WTC11 (cell line): Measurements from ENCODE around the gene KIAA2012. TPM values are rescaled to one million over a fixed set of nuclear protein-coding genes. Genes with fewer than 3 reads are reported as not detected.
A peak's percentile ranks its signal among the peaks of the same experiment; 100 is the strongest.

Experiments used
- ATAC-seq: fragments of 200-7000 bp; cut with Tn5 transposase; 2 replicates; pipeline ENCODE4 v1.10.0; 2021; ENCODE audit warnings: mild to moderate bottlenecking, moderate library complexity
- CTCF ChIA-PET: fragments of 300-600 bp; sonication (Branson Sonifier 250); formaldehyde crosslinking; loops from one replicate; lab custom pipeline; 2021; ENCODE audit warnings: antibody characterized with exemption; lab: Charles Lee
- POLR2A ChIA-PET: fragments of 350-600 bp; sonication (Branson Sonifier 250); formaldehyde crosslinking; loops from one replicate; lab custom pipeline; 2021; ENCODE audit warnings: antibody characterized with exemption; lab: Charles Lee
- DNase-seq: peaks from one replicate; pipeline ENCODE4 v3.0.0; 2021; ENCODE audit warnings: low spot score
- H3K27ac Mint-ChIP-seq: 2 replicates; pipeline ENCODE4 v1.8.0; 2021; ENCODE audit warnings: mixed read lengths
- H3K27me3 Mint-ChIP-seq: 2 replicates; pipeline ENCODE4 v1.8.0; 2021; ENCODE audit warnings: low read depth, mild to moderate bottlenecking, moderate library complexity, mixed read lengths
- H3K36me3 Mint-ChIP-seq: 2 replicates; pipeline ENCODE4 v1.8.0; 2021; ENCODE audit warnings: mixed read lengths
- H3K4me1 Mint-ChIP-seq: 2 replicates; pipeline ENCODE4 v1.8.0; 2022; ENCODE audit warnings: mixed read lengths
- H3K4me3 Mint-ChIP-seq: 2 replicates; pipeline ENCODE4 v1.8.0; 2021; ENCODE audit warnings: mild to moderate bottlenecking, moderate library complexity, mixed read lengths
- H3K9me3 Mint-ChIP-seq: 2 replicates; pipeline ENCODE4 v1.8.0; 2021; ENCODE audit warnings: mixed read lengths
- CBFB ChIP-seq: sonication (generic); formaldehyde crosslinking; IDR thresholded peaks from 2 replicates; pipeline ENCODE4 v1.8.1; 2022; ENCODE audit warnings: mild to moderate bottlenecking, low read depth, missing genetic modification reagents
- E2F5 ChIP-seq: sonication (generic); formaldehyde crosslinking; IDR thresholded peaks from 2 replicates; pipeline ENCODE4 v1.8.1; 2022; ENCODE audit warnings: mild to moderate bottlenecking, moderate library complexity, missing genetic modification reagents
- ERG ChIP-seq: fragments of 250-450 bp; sonication (Bioruptor Pico); IDR thresholded peaks from 2 replicates; pipeline ENCODE4 v1.8.0; 2021; ENCODE audit warnings: mild to moderate bottlenecking
- NFATC4 ChIP-seq: fragments of 250-450 bp; sonication (Bioruptor Pico); IDR thresholded peaks from 2 replicates; pipeline ENCODE4 v1.9.0; 2021; ENCODE audit warnings: mild to moderate bottlenecking
- NR1H2 ChIP-seq: sonication (generic); formaldehyde crosslinking; IDR thresholded peaks from 2 replicates; pipeline ENCODE4 v1.9.0; 2021; ENCODE audit warnings: mild to moderate bottlenecking, moderate library complexity, missing genetic modification reagents
- RORB ChIP-seq: fragments of 250-450 bp; sonication (Bioruptor Pico); IDR thresholded peaks from 2 replicates; pipeline ENCODE4 v1.9.0; 2021; ENCODE audit warnings: mild to moderate bottlenecking
- TEAD4 ChIP-seq: sonication (generic); formaldehyde crosslinking; IDR thresholded peaks from 2 replicates; pipeline ENCODE4 v1.8.0; 2022; ENCODE audit warnings: mild to moderate bottlenecking, missing genetic modification reagents
- ZMAT4 ChIP-seq: fragments of 250-450 bp; sonication (Bioruptor Pico); IDR thresholded peaks from 2 replicates; pipeline ENCODE4 v1.9.0; 2021; ENCODE audit warnings: mild to moderate bottlenecking
- total RNA-seq: library from RNA; stranded (reverse); gene quantifications from 3 replicates; pipeline ENCODE4 v1.2.3, GENCODE V29; 2021
- TF ChIP-seq, protein P1 (sequence below): sonication (generic); formaldehyde crosslinking; IDR thresholded peaks from 2 replicates; pipeline ENCODE4 v1.8.0; 2022; ENCODE audit warnings: mild to moderate bottlenecking, missing genetic modification reagents
- TF ChIP-seq, protein P2 (sequence below): sonication (generic); formaldehyde crosslinking; IDR thresholded peaks from 2 replicates; pipeline ENCODE4 v1.8.0; 2022; ENCODE audit warnings: missing genetic modification reagents
- TF ChIP-seq, protein P3 (sequence below): fragments of 200-600 bp; IDR thresholded peaks from 2 replicates; pipeline ENCODE4 v1.8.0; 2022; ENCODE audit warnings: antibody characterized with exemption

KIAA2012 gene
- total RNA-seq, 1 experiment from 2014 or later: not detected

- Mint-ChIP-seq H3K36me3 (peaks cover 3% of the 10 kb centered on the region), H3K27me3 (peaks cover 27% of the 10 kb centered on the region), H3K27ac (no peak overlapping the region), H3K4me1 (peaks cover 17% of the 10 kb centered on the region), H3K4me3 (no peak overlapping the region), H3K9me3 (peaks cover 9% of the 10 kb centered on the region)
- DNase-seq: no peak
- CTCF ChIA-PET: interaction anchor here (1.9 kb wide), 1 partner anchor 100 kb away, joined by 8 read pairs; the partner anchor contains the start of gene KIAA2012
- no peak for ATAC-seq
- POLR2A ChIA-PET: interaction anchor here (0.6 to 1.0 kb wide), 2 partner anchors 314 to 392 kb away, joined by 3 read pairs; partner anchors contain the start of gene ALS2
- TF ChIP-seq, protein P1, sequence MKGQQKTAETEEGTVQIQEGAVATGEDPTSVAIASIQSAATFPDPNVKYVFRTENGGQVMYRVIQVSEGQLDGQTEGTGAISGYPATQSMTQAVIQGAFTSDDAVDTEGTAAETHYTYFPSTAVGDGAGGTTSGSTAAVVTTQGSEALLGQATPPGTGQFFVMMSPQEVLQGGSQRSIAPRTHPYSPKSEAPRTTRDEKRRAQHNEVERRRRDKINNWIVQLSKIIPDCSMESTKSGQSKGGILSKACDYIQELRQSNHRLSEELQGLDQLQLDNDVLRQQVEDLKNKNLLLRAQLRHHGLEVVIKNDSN: no peak
- TF ChIP-seq, protein P2, sequence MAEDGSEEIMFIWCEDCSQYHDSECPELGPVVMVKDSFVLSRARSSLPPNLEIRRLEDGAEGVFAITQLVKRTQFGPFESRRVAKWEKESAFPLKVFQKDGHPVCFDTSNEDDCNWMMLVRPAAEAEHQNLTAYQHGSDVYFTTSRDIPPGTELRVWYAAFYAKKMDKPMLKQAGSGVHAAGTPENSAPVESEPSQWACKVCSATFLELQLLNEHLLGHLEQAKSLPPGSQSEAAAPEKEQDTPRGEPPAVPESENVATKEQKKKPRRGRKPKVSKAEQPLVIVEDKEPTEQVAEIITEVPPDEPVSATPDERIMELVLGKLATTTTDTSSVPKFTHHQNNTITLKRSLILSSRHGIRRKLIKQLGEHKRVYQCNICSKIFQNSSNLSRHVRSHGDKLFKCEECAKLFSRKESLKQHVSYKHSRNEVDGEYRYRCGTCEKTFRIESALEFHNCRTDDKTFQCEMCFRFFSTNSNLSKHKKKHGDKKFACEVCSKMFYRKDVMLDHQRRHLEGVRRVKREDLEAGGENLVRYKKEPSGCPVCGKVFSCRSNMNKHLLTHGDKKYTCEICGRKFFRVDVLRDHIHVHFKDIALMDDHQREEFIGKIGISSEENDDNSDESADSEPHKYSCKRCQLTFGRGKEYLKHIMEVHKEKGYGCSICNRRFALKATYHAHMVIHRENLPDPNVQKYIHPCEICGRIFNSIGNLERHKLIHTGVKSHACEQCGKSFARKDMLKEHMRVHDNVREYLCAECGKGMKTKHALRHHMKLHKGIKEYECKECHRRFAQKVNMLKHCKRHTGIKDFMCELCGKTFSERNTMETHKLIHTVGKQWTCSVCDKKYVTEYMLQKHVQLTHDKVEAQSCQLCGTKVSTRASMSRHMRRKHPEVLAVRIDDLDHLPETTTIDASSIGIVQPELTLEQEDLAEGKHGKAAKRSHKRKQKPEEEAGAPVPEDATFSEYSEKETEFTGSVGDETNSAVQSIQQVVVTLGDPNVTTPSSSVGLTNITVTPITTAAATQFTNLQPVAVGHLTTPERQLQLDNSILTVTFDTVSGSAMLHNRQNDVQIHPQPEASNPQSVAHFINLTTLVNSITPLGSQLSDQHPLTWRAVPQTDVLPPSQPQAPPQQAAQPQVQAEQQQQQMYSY: no peak
- TF ChIP-seq CBFB (CRISPR knock-in tag): no peak
- TF ChIP-seq RORB (CRISPR knock-in tag): no peak
These were observed 99.6 kb downstream of the KIAA2012 start for GRCh38 chr2:202172439-202173211.

DNA sequence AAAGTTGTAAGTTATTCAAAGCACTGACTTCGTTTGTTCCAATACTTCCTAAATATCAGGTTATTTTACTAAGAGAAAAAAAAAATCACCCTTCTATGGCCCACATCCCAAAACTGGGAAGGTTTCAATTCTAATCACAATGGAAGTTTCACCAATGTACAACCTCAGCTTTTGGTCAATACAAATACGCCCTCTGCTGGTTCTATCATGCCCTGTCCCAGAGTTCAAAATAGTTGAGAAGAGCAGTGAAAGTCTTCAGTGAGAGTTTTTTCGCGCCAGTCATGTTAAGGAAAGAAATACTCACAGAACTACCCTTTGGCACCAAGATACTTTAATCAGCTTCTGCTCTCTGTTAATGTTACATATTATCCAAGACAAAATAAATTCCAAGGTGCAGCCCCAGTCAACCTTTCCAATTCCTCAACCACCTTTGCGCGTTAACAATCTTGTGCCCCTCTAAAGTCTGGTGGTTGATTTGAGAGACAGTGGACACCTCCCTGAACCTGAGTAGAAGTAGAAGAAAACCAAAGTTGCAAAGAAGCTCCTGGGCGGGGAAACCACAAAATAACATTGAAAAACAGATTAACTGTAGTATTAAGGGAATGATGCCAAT, 105.4 kb downstream of the KIAA2012 start:
- Mint-ChIP-seq H3K36me3 (peaks cover 3% of the 10 kb centered on the region), H3K27ac (no peak overlapping the region), H3K27me3 (no peaks in the 10 kb centered on the region; the same call in 1 of the 2 replicates), H3K4me3 (no peak overlapping the region), H3K4me1 (no peaks in the 10 kb centered on the region), H3K9me3 (peaks cover 18% of the 10 kb centered on the region)
- ATAC-seq: peak; percentile 93
- POLR2A ChIA-PET: no interaction called here
- DNase-seq: peak; percentile 65
- TF ChIP-seq TEAD4 (CRISPR knock-in tag) (no peak), E2F5 (CRISPR knock-in tag) (no peak), ERG (CRISPR knock-in tag) (no peak), NR1H2 (no peak), RORB (CRISPR knock-in tag) (no peak), ZMAT4 (CRISPR knock-in tag) (no peak), NFATC4 (CRISPR knock-in tag) (no peak)
- TF ChIP-seq, protein P3, sequence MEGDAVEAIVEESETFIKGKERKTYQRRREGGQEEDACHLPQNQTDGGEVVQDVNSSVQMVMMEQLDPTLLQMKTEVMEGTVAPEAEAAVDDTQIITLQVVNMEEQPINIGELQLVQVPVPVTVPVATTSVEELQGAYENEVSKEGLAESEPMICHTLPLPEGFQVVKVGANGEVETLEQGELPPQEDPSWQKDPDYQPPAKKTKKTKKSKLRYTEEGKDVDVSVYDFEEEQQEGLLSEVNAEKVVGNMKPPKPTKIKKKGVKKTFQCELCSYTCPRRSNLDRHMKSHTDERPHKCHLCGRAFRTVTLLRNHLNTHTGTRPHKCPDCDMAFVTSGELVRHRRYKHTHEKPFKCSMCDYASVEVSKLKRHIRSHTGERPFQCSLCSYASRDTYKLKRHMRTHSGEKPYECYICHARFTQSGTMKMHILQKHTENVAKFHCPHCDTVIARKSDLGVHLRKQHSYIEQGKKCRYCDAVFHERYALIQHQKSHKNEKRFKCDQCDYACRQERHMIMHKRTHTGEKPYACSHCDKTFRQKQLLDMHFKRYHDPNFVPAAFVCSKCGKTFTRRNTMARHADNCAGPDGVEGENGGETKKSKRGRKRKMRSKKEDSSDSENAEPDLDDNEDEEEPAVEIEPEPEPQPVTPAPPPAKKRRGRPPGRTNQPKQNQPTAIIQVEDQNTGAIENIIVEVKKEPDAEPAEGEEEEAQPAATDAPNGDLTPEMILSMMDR: peak; percentile 54; the same call in 1 of the 2 replicates
- CTCF ChIA-PET: interaction anchor here (0.5 to 2.8 kb wide), 11 partner anchors 13 to 434 kb away, joined by 3 to 12 read pairs (median 3); partner anchors contain the start of gene ALS2
